SU-DHL-6 (cell line): ENCODE data around the gene PFN3.

ENCODE experiments used
- H2AFZ ChIP-seq: fragments of 200-600 bp; sonication (generic); 2 replicates; pipeline ENCODE4 v1.6.1; 2014; ENCODE audit warnings: low read depth, mild to moderate bottlenecking, moderate library complexity, mixed read lengths, antibody characterized with exemption, low read length; ENCODE audit not compliant: severe bottlenecking
- H3F3A ChIP-seq: fragments of 200-600 bp; shearing (Covaris generic); 2 replicates; pipeline ENCODE4 v1.6.0; 2016; ENCODE audit warnings: antibody characterized with exemption, mild to moderate bottlenecking; ENCODE audit not compliant: insufficient read depth
- H3K27ac ChIP-seq: fragments of 200-600 bp; sonication (generic); 2 replicates; pipeline ENCODE4 v1.5.1; 2016; ENCODE audit warnings: low read depth, mild to moderate bottlenecking, low read length, moderate library complexity, mixed read lengths
- H3K27me3 ChIP-seq: fragments of 200-600 bp; sonication (generic), shearing (Covaris generic); 2 replicates; pipeline ENCODE4 v1.6.0; 2014; ENCODE audit warnings: mild to moderate bottlenecking, low read length
- H3K36me3 ChIP-seq: fragments of 200-600 bp; sonication (generic); 2 replicates; pipeline ENCODE4 v1.6.1; 2014; ENCODE audit warnings: mild to moderate bottlenecking, low read length, mixed read lengths
- H3K4me2 ChIP-seq: fragments of 300-600, 200-600 bp; shearing (Covaris generic), sonication (generic); 2 replicates; pipeline ENCODE4 v1.6.0; 2014; ENCODE audit warnings: low read length, low read depth, mild to moderate bottlenecking; ENCODE audit not compliant: poor library complexity, severe bottlenecking
- H3K4me3 ChIP-seq: fragments of 200-600 bp; sonication (generic); 2 replicates; pipeline ENCODE4 v1.5.1; 2014; ENCODE audit warnings: antibody characterized with exemption, low read length, mild to moderate bottlenecking, mixed read lengths; ENCODE audit not compliant: insufficient read depth, poor library complexity, severe bottlenecking
- H3K79me2 ChIP-seq: fragments of 200-600 bp; sonication (generic); 2 replicates; pipeline ENCODE4 v1.6.1; 2014; ENCODE audit warnings: mild to moderate bottlenecking, low read length, moderate library complexity; ENCODE audit not compliant: insufficient read depth
- H3K9ac ChIP-seq: fragments of 200-600 bp; sonication (generic); 2 replicates; pipeline ENCODE4 v1.7.0; 2014; ENCODE audit warnings: mild to moderate bottlenecking, low read length
- H3K9me2 ChIP-seq: fragments of 200-600 bp; sonication (generic); replicated peaks from 2 replicates; pipeline ENCODE4 v1.6.1; 2014; ENCODE audit warnings: low read length; ENCODE audit not compliant: insufficient read depth
- H3K9me3 ChIP-seq: fragments of 200-600 bp; sonication (generic); 2 replicates; pipeline ENCODE4 v1.6.1; 2014; ENCODE audit warnings: low read length, mixed read lengths; ENCODE audit not compliant: insufficient read depth
- H4K20me1 ChIP-seq: fragments of 200-600 bp; sonication (generic); 2 replicates; pipeline ENCODE4 v1.6.1; 2014; ENCODE audit warnings: low read depth, mild to moderate bottlenecking, antibody characterized with exemption, low read length, moderate library complexity, mixed read lengths
- CTCF ChIP-seq: fragments of 200-600 bp; sonication (generic); IDR thresholded peaks from one replicate; pipeline ENCODE4 v1.5.1; 2017; ENCODE audit warnings: antibody characterized with exemption, mild to moderate bottlenecking, low read length, moderate library complexity; ENCODE audit not compliant: insufficient read depth, poor library complexity, severe bottlenecking
- EZH2phosphoT487 ChIP-seq: fragments of 200-600 bp; sonication (generic), shearing (Covaris generic); conservative IDR thresholded peaks from 2 replicates; pipeline ENCODE4 v1.6.1; 2018; ENCODE audit warnings: mild to moderate bottlenecking, antibody characterized with exemption, low read length, moderate library complexity, mixed read lengths

The PFN3 gene

GRCh38 chr5:177369645-177370440, 30.6 kb downstream of the PFN3 start:
- H3K9me2 ChIP-seq: no peaks in the 10 kb centered on the region
- no peaks in the 10 kb centered on the region for H3K36me3 ChIP-seq
- no peak overlapping the region for H3K4me2 ChIP-seq
- H3K4me3 ChIP-seq: no peak overlapping the region
- TF ChIP-seq CTCF (no peak), EZH2phosphoT487 (no peak)
- H3K9ac ChIP-seq: no peak overlapping the region
- H3F3A ChIP-seq: no peaks in the 10 kb centered on the region
- no peak overlapping the region for H2AFZ ChIP-seq
- peak overlapping the region; percentile 31; the same call in 1 of the 2 replicates for H3K27ac ChIP-seq
- H3K79me2 ChIP-seq: no peaks in the 10 kb centered on the region
- H3K27me3 ChIP-seq: no peaks in the 10 kb centered on the region
- H4K20me1 ChIP-seq: no peaks in the 10 kb centered on the region
- H3K9me3 ChIP-seq: no peaks in the 10 kb centered on the region

- no peak overlapping the region for H2AFZ ChIP-seq
- peak overlapping the region; percentile 31; the same call in 1 of the 2 replicates for H3K27ac ChIP-seq
- no peak overlapping the region for H3K4me2 ChIP-seq
These were observed 31.4 kb downstream of the PFN3 start for GRCh38 chr5:177368869-177369644.

More at GRCh38 chr5:177368869-177369644, 31.4 kb downstream of the PFN3 start:
- Histone ChIP-seq H3K27me3 (no peaks in the 10 kb centered on the region), H3K9ac (no peak overlapping the region), H3K4me3 (no peak overlapping the region), H3K9me3 (no peaks in the 10 kb centered on the region), H3K79me2 (no peaks in the 10 kb centered on the region), H3K36me3 (no peaks in the 10 kb centered on the region), H4K20me1 (no peaks in the 10 kb centered on the region), H3F3A (no peaks in the 10 kb centered on the region), H3K9me2 (no peaks in the 10 kb centered on the region)
- no peak for TF ChIP-seq EZH2phosphoT487
- peak; percentile 84 for TF ChIP-seq CTCF
